Sigmoid colon (tissue), 7 donors: ENCODE measurements around the gene GABARAP. TPM values are rescaled to one million over a fixed set of nuclear protein-coding genes. Genes with fewer than 3 reads are reported as not detected.

Experiments
- DNase-seq: peaks from one replicate; pipeline ENCODE4 v3.0.0-alpha.2; 2019
- H3K27ac ChIP-seq, 4 donors: fragments of 200-600 bp; sonication (generic); one replicate each; pipeline ENCODE4 v1.5.1; 2016 to 2019; ENCODE audit warnings: mild to moderate bottlenecking in 1 of 4
- H3K27me3 ChIP-seq, 3 donors: fragments of 200-600 bp; sonication (generic); one replicate each; pipeline ENCODE4 v1.5.1; 2019; ENCODE audit warnings: mild to moderate bottlenecking in 1 of 3
- H3K36me3 ChIP-seq, 4 donors: fragments of 200-600 bp; sonication (generic); one replicate each; pipeline ENCODE4 v1.5.1; 2016 to 2019
- H3K4me1 ChIP-seq, 4 donors: fragments of 200-600 bp; sonication (generic); one replicate each; pipeline ENCODE4 v1.5.1; 2017 to 2019
- H3K4me3 ChIP-seq, 4 donors: fragments of 200-600 bp; sonication (generic); one replicate each; pipeline ENCODE4 v1.5.1; 2017 to 2019; ENCODE audit warnings: mild to moderate bottlenecking in 2 of 4, moderate library complexity in 1 of 4
- H3K9me3 ChIP-seq, 4 donors: fragments of 200-600 bp in 3 of 4; sonication (generic) in 3 of 4; one replicate each; pipeline versions ENCODE4 v1.5.1 to v1.6.1; 2013 to 2019
- EP300 ChIP-seq, 4 donors: sonication (generic); formaldehyde crosslinking; IDR thresholded peaks; one replicate each; pipeline ENCODE4 v1.6.1; 2017; ENCODE audit warnings: antibody characterized with exemption in 4 of 4
- POLR2A ChIP-seq, 2 donors: fragments of 450-650 bp; IDR thresholded peaks; one replicate each; pipeline ENCODE4 v1.6.1; 2016; ENCODE audit warnings: antibody characterized with exemption in 2 of 2, mild to moderate bottlenecking in 2 of 2, moderate library complexity in 2 of 2
- POLR2AphosphoS5 ChIP-seq, 4 donors: sonication (generic); formaldehyde crosslinking; IDR thresholded peaks; one replicate each; pipeline ENCODE4 v1.6.1; 2017; ENCODE audit warnings: antibody characterized with exemption in 4 of 4
- WGBS, 2 donors: extraction: QIAGEN DNeasy Blood & Tissue Kit; methylation state at CpG; one replicate each; pipeline ENCODE4 v1.1.7; 2013; 5-methylcytosine and 5-hydroxymethylcytosine counted together
- intact Hi-C: fragments of 100-400 bp; cut with DNase I; formaldehyde crosslinking; loops from one replicate; pipeline ENCODE4 v1.15.1; 2023
- polyA plus RNA-seq, 3 donors: library from polyadenylated mRNA; stranded (reverse); fragments of 200-250 nt; gene quantifications; one replicate each; pipeline ENCODE4 v1.2.3, GENCODE V29; 2013
- total RNA-seq, 4 donors: library from RNA; depleted of rRNA; stranded (reverse); fragments of >200 nt; gene quantifications; one replicate each; pipeline ENCODE4 v1.1.0, GENCODE V29; 2016
- TF ChIP-seq, protein P1 (sequence below), 4 experiments: fragments of 450-650 bp in 3 of 4; fragments of 200-600 bp in 1 of 4; IDR thresholded peaks; one replicate each; pipeline ENCODE4 v1.5.1; 2016 to 2019; ENCODE audit warnings: antibody characterized with exemption in 4 of 4, mild to moderate bottlenecking in 3 of 4, moderate library complexity in 2 of 4
- donor health status: healthy with polysubstance abuse.
- donor health status: Bipolar disorder and iron deficiency.
- donor health status: healthy.

Gene GABARAP
- total and polyA plus RNA-seq, 7 donors: 147 to 1,215 (median 613) TPM

DNA sequence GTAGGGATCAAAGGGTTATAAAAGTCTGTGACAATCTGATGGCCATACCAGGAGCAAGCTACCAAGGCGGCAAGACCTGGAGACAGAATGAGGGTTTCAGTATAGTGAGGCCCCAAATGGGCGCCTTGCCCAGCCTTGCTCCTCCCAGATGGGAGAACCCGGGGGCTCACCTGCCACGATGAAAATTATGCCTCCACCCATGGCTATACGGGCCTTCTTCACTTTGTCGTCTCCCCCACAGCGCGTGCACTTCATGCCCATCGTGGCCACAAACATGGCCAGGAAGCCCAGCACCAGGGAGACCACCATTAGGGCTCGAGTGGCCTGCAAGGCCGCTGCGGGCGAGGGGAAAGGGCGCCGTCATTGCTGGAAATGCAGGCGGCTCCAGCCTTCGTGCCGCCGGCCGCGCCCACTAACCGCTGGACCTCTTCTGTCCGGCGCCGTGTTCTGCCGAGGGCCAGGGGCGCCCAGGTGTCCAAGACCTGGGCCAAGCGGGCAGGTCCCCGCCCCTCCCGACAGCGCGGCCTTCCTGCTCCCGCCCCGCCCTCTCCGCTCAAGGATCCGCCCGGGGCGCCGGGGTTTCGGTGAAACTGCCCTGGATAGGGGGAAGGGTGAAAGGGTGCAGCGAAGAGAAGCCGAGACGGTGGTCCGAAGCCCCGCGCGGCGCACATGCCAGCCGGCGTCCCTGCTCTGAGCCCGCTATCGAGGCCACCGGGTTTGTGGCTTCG, 18.6 kb upstream of the GABARAP start:
- peaks cover 28 to 55% (median 51%) of the 10 kb centered on the region in 3 donors for H3K27me3 ChIP-seq
- peaks cover 0 to 34% (median 25%) of the 10 kb centered on the region in 4 donors for H3K4me1 ChIP-seq

DNA sequence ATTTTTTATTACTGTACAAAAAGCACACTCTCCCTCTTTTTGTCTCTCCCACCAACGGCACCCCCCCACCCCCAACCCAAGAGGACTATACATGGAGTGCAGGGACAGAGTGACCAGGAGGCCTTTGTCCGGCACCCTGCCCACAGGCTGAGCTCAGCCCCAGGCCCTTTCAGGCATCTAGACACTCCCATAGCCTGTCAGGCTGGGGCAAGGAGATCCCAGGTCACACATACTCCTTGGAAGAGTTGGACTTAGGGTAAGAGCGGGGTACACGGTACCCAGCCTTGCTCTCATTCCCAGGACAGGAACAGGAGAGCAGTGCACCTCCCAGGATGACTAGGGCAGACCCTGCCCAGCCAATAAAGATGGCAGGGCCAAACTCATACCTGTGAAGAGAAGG, 17.9 kb upstream of the GABARAP start:
- DNase-seq: no peak
- Histone ChIP-seq H3K27ac (no peak overlapping the region), H3K27me3 (peaks cover 28 to 51% (median 45%) of the 10 kb centered on the region in 3 donors), H3K36me3 (peaks cover 5 to 48% (median 25%) of the 10 kb centered on the region in 4 donors), H3K4me1 (peaks cover 0 to 34% (median 25%) of the 10 kb centered on the region in 4 donors), H3K4me3 (no peak overlapping the region), H3K9me3 (no peaks in the 10 kb centered on the region)
- no peak for TF ChIP-seq EP300 (IDR thresholded peaks at IDR 0.05)
- TF ChIP-seq, protein P1, sequence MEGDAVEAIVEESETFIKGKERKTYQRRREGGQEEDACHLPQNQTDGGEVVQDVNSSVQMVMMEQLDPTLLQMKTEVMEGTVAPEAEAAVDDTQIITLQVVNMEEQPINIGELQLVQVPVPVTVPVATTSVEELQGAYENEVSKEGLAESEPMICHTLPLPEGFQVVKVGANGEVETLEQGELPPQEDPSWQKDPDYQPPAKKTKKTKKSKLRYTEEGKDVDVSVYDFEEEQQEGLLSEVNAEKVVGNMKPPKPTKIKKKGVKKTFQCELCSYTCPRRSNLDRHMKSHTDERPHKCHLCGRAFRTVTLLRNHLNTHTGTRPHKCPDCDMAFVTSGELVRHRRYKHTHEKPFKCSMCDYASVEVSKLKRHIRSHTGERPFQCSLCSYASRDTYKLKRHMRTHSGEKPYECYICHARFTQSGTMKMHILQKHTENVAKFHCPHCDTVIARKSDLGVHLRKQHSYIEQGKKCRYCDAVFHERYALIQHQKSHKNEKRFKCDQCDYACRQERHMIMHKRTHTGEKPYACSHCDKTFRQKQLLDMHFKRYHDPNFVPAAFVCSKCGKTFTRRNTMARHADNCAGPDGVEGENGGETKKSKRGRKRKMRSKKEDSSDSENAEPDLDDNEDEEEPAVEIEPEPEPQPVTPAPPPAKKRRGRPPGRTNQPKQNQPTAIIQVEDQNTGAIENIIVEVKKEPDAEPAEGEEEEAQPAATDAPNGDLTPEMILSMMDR (IDR thresholded peaks at IDR 0.05): no peak
- TF ChIP-seq POLR2A (IDR thresholded peaks at IDR 0.05): no peak
- TF ChIP-seq POLR2AphosphoS5 (IDR thresholded peaks at IDR 0.05): no peak
- intact Hi-C loops: loop anchor here (5.0 kb wide), 2 partner anchors 42 to 82 kb away; no protein-coding TSS in a partner anchor
- WGBS, 2 donors: 20 to 68% methylated on average over 4 of the region's 4 CpGs

More for the DNA sequence above, 18.6 kb upstream of the GABARAP start:
- peak overlapping the region in 3 of 4 donors; percentile 15 to 45 (median 18) for H3K27ac ChIP-seq
- intact Hi-C loops: loop anchor here (5.0 kb wide), 2 partner anchors 41 to 81 kb away; no protein-coding TSS in a partner anchor
- 3 to 9% methylated on average over 54 of the region's 54 CpGs for WGBS, 2 donors
- no peak for TF ChIP-seq EP300 (IDR thresholded peaks at IDR 0.05)
- peak in 1 of 4 donors; percentile 33 for TF ChIP-seq POLR2AphosphoS5 (IDR thresholded peaks at IDR 0.05)
- peaks cover 5 to 41% (median 19%) of the 10 kb centered on the region in 4 donors for H3K36me3 ChIP-seq
- H3K9me3 ChIP-seq: no peaks in the 10 kb centered on the region
- H3K4me3 ChIP-seq: peak overlapping the region; percentile 14 to 50 (median 36)
- no peak for DNase-seq

DNA sequence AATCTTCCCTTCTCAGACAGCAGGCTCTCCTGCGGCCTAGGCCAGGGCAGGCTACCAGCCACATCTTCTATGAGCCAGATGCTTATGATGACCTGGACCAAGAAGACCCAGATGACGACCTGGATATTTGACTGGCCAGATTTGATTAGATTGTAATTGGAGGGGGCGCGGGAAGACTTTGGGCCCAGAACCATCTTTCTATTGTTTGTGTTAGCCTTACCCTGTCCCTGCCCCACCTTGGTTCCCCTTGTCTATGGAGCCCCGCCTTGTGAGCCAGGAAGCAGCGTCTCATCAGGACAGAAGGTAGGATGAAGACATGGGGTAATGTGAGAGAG, 17.3 kb upstream of the GABARAP start:
- TF ChIP-seq EP300 (IDR thresholded peaks at IDR 0.05) (no peak), POLR2AphosphoS5 (IDR thresholded peaks at IDR 0.05) (no peak)
- no peak overlapping the region for H3K4me3 ChIP-seq
- H3K27me3 ChIP-seq: peaks cover 28 to 44% (median 42%) of the 10 kb centered on the region in 3 donors
- 19 to 76% methylated on average over 6 of the region's 6 CpGs for WGBS, 2 donors
- peaks cover 0 to 34% (median 25%) of the 10 kb centered on the region in 4 donors for H3K4me1 ChIP-seq
- intact Hi-C loops: loop anchor here (10.0 kb wide), 1 partner anchor 305 kb away; the partner anchor contains the start of gene SENP3
- DNase-seq: no peak
- H3K27ac ChIP-seq: no peak overlapping the region
- H3K36me3 ChIP-seq: peaks cover 7 to 54% (median 31%) of the 10 kb centered on the region in 4 donors
- no peaks in the 10 kb centered on the region for H3K9me3 ChIP-seq

DNA sequence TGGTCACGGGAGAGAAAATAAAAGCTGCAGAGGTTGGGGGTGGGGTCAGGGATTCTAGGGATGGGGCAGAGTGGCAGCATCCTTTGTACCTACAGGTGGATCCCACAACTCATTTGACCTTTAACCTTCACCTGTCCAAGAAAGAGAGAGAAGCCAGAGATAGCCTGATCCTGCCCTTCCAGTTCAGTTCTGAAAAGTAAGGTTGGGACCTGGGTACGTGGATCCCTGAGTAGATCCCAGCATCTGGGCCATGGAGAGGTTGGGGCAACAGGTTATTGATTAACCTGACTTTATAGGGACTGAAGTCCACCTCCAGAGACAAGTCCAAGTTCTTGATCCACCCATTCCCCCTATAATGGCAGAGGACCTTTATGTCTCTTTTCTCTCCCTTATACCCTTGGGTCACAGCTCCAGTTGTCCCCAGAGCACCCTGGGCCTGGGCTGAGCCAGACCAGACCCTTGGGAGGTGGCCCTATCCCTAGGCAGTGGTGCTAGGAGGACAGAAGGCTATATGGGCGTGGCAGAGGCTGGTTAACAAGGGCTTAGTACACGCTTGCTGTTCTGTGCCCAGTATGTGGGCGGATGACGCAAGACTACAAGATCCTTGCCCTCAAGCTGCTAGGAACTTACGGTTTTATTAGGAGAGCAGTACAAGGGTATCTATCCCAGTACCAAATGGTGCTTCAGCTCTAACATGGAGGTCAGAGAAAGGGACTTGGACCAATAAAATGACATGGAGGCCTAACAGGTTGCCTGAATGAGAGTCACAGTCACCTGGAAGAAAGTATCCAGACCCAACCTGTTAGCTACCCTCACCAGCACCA, 16.7 kb upstream of the GABARAP start:
- no peak overlapping the region for H3K27ac ChIP-seq
- intact Hi-C loops: loop anchor here (10.0 kb wide), 1 partner anchor 306 kb away; the partner anchor contains the start of gene SENP3
- TF ChIP-seq EP300 (IDR thresholded peaks at IDR 0.05): no peak
- TF ChIP-seq POLR2A (IDR thresholded peaks at IDR 0.05): peak in 1 of 2 donors; percentile 68
- peak in 1 of 4 donors; percentile 28 for TF ChIP-seq POLR2AphosphoS5 (IDR thresholded peaks at IDR 0.05)
- peaks cover 28 to 39% (median 36%) of the 10 kb centered on the region in 3 donors for H3K27me3 ChIP-seq
- no peak for DNase-seq
- no peaks in the 10 kb centered on the region for H3K9me3 ChIP-seq
- no peak overlapping the region for H3K4me3 ChIP-seq
- peaks cover 0 to 34% (median 25%) of the 10 kb centered on the region in 4 donors for H3K4me1 ChIP-seq
- 19 to 64% methylated on average over 7 of the region's 7 CpGs for WGBS, 2 donors
- peaks cover 10 to 60% (median 34%) of the 10 kb centered on the region in 4 donors for H3K36me3 ChIP-seq

DNA sequence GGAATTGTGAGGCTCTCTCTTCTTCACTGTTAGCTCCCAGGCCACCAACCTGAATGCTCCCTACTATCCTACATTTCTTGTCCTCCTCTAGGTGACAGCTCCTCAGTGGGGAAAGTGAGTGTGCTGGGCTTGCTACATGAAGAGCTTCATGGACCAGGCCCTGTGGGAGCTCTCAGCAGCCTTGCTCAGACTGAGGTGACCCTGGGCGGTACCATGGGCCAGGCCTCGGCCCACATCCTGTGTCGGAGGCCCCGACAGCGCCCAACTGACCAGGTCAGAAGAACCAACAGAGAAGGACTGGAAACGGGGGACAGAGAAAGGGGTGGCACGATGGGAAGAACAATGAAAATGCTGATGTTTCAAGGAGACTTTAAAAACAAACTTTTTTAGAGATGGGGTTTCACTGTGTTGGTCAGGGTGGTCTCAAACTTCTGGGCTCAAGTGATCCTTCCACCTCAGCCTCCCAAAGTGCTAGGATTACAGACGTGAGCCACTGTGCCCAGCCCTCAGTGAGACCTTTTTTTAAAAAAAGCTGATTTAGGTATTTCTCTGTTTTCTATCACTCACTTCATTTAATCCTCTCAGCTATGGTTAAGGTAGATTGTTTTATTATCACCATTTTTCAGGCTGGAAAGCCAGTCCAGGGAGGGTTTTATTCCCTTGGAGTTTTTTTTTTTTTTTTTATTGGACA, 14.7 kb upstream of the GABARAP start:
- no peak for TF ChIP-seq EP300 (IDR thresholded peaks at IDR 0.05)
- TF ChIP-seq POLR2AphosphoS5 (IDR thresholded peaks at IDR 0.05): no peak
- TF ChIP-seq, protein P1 (IDR thresholded peaks at IDR 0.05): no peak
- TF ChIP-seq POLR2A (IDR thresholded peaks at IDR 0.05): no peak
- 84 to 91% methylated on average over 8 of the region's 8 CpGs for WGBS, 2 donors
- Histone ChIP-seq H3K27me3 (peaks cover 14 to 18% (median 18%) of the 10 kb centered on the region in 3 donors), H3K9me3 (no peaks in the 10 kb centered on the region), H3K27ac (no peak overlapping the region), H3K4me1 (peaks cover 0 to 30% (median 23%) of the 10 kb centered on the region in 4 donors), H3K36me3 (peaks cover 10 to 60% (median 34%) of the 10 kb centered on the region in 4 donors), H3K4me3 (no peak overlapping the region)
- intact Hi-C loops: loop anchor here (10.0 kb wide), 1 partner anchor 308 kb away; the partner anchor contains the start of gene SENP3
- DNase-seq: no peak
